Measurements from ENCODE around the gene ACTN4. TPM values are rescaled to one million over a fixed set of nuclear protein-coding genes. Genes with fewer than 3 reads are reported as not detected.

Gene ACTN4
- total and polyA plus RNA-seq, 10 of the 15 experiments (the other 5 are each of a cell fraction or from before 2014, with no cell fraction given): 2.4 to 293 (median 72.5) TPM

GRCh38 chr19:38618590-38619360, 28.7 kb upstream of the ACTN4 start, which contains the start of gene EIF3K (continued):
- peak; percentile 66; the same call in 1 of the 2 replicates for TF ChIP-seq ESRRA (IDR thresholded peaks at IDR 0.05; ENCODE audit: low read length)
- peak; percentile 96 for TF ChIP-seq MAX (IDR thresholded peaks at IDR 0.05; ENCODE audit: low read depth, low read length)
- TF ChIP-seq ZBTB4 (CRISPR knock-in tag; IDR thresholded peaks at IDR 0.05): no peak
- TF ChIP-seq EZH2 (IDR thresholded peaks at IDR 0.05; ENCODE audit: borderline replicate concordance, control insufficient read depth, low read depth, low read length): no peak
- TF ChIP-seq NFIC (IDR thresholded peaks at IDR 0.05; ENCODE audit: low read depth, low read length): no peak
- no peak for TF ChIP-seq ZNF274 (IDR thresholded peaks at IDR 0.05; ENCODE audit: insufficient read depth, insufficient read length)

All from GM12878 (cell line).